Natural killer cell (primary cell): Measurements from ENCODE around the gene CDC34. TPM values are rescaled to one million over a fixed set of nuclear protein-coding genes. Genes with fewer than 3 reads are reported as not detected.

ENCODE experiments used
- ATAC-seq, 3 donors: fragments of 150-1000 bp in 2 of 3; fragments of 200-7000 bp in 1 of 3; cut with Tn5 transposase; 1 replicate in 1 of 3; 2 replicates in 2 of 3; pipeline ENCODE4 v1.10.0; 2021; ENCODE audit warnings: mild to moderate bottlenecking in 2 of 3, moderate library complexity in 2 of 3
- DNase-seq, 2 donors: peaks; one replicate each; pipeline versions ENCODE4 v3.0.0 to v3.0.0-alpha.2; 2013 to 2021; ENCODE audit warnings: mixed read lengths in 1 of 2
- H3K27ac ChIP-seq: one replicate; pipeline ENCODE4 v1.5.1; 2013; ENCODE audit warnings: mild to moderate bottlenecking, low read length
- H3K27me3 ChIP-seq: one replicate; pipeline ENCODE4 v1.6.1; 2013; ENCODE audit warnings: low read length; ENCODE audit not compliant: control insufficient read depth, insufficient read depth
- H3K36me3 ChIP-seq: one replicate; pipeline ENCODE4 v1.6.1; 2013; ENCODE audit warnings: low read length; ENCODE audit not compliant: control insufficient read depth, insufficient read depth
- H3K4me1 ChIP-seq: one replicate; pipeline ENCODE4 v1.6.1; 2013; ENCODE audit warnings: low read length; ENCODE audit not compliant: control insufficient read depth, insufficient read depth
- H3K4me3 ChIP-seq: one replicate; pipeline ENCODE4 v1.5.1; 2013; ENCODE audit warnings: low read length
- H3K9me3 ChIP-seq: one replicate; pipeline ENCODE4 v1.6.1; 2013; ENCODE audit warnings: low read length; ENCODE audit not compliant: control insufficient read depth, insufficient read depth
- H3K27ac Mint-ChIP-seq, 2 donors: one replicate each; pipeline ENCODE4 v1.8.0; 2022; ENCODE audit warnings: mild to moderate bottlenecking in 2 of 2, mixed read lengths in 2 of 2, moderate library complexity in 1 of 2
- H3K27me3 Mint-ChIP-seq, 2 donors: one replicate each; pipeline ENCODE4 v1.8.0; 2022; ENCODE audit warnings: low read depth in 2 of 2, mixed read lengths in 2 of 2
- H3K36me3 Mint-ChIP-seq: one replicate; pipeline ENCODE4 v1.8.0; 2022; ENCODE audit warnings: mixed read lengths
- H3K4me1 Mint-ChIP-seq, 2 donors: one replicate each; pipeline ENCODE4 v1.8.0; 2022; ENCODE audit warnings: mixed read lengths in 2 of 2
- H3K4me3 Mint-ChIP-seq: one replicate; pipeline ENCODE4 v1.8.0; 2022; ENCODE audit warnings: mild to moderate bottlenecking, moderate library complexity, mixed read lengths
- H3K9me3 Mint-ChIP-seq, 2 donors: one replicate each; pipeline ENCODE4 v1.8.0; 2022; ENCODE audit warnings: mixed read lengths in 2 of 2
- CTCF ChIP-seq: fragments of 200-600 bp; IDR thresholded peaks from one replicate; pipeline ENCODE4 v1.8.0; 2022; ENCODE audit warnings: antibody characterized with exemption
- WGBS: methylation state at CpG from one replicate; pipeline ENCODE4 v1.1.7; 2013; ENCODE audit warnings: missing lambda C conversion rate; ENCODE audit not compliant: insufficient coverage; 5-methylcytosine and 5-hydroxymethylcytosine counted together
- intact Hi-C: fragments of 100-400 bp; cut with micrococcal nuclease; formaldehyde crosslinking; loops from one replicate; pipeline ENCODE4 v1.14.2; 2022
- total RNA-seq, 4 donors: library from RNA; stranded (reverse); fragments of 120-200 nt in 1 of 4; gene quantifications; one replicate each; pipeline versions ENCODE4 v1.2.3 to v1.2.4, GENCODE V29; 2013 to 2022

CDC34 gene
- total RNA-seq, 3 donors from 2014 or later (not counting 1 experiment from before 2014, with no cell fraction given) = 68.5 to 114 (median 101) TPM

DNA sequence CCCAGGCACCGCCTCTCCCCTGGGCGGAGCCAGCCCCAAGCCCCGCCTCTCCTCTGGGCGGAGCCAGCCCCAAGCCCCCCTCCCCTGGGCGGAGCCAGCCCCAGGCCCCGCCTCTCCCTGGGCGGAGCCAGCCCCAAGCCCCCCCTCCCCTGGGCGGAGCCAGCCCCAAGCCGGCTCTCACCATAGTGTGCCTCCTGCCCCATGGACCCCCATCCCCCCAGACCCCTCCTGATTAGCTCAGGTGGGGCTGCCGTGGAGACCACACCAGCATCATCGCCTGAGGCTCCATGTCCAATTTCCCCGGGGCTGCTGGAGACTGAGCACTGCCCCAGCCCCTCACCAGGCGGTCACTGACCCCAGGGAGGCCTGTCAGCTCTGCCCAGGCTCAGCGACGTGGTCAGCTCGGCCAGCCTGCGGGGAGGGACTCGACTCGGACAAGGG, 39.4 kb upstream of the CDC34 start:
- peak in 2 of 3 donors; percentile 6 to 22 for ATAC-seq
- Mint-ChIP-seq H3K4me3 (no peak overlapping the region), H3K9me3 (no peaks in the 10 kb centered on the region), H3K36me3 (no peaks in the 10 kb centered on the region), H3K27ac (no peak overlapping the region), H3K27me3 (no peaks in the 10 kb centered on the region), H3K4me1 (peaks cover 0 to 10% of the 10 kb centered on the region in 2 donors)
- intact Hi-C loops = no loop called here
- H3K36me3 ChIP-seq = no peaks in the 10 kb centered on the region
- peak; percentile 55 to 67 for DNase-seq
- H3K9me3 ChIP-seq = no peaks in the 10 kb centered on the region
- WGBS = 75% methylated on average over 16 of the region's 19 CpGs
- H3K27ac ChIP-seq = no peak overlapping the region
- peaks cover 10% of the 10 kb centered on the region for H3K27me3 ChIP-seq
- no peak for TF ChIP-seq CTCF
- peaks cover 20% of the 10 kb centered on the region for H3K4me1 ChIP-seq
- H3K4me3 ChIP-seq = no peak overlapping the region

DNA sequence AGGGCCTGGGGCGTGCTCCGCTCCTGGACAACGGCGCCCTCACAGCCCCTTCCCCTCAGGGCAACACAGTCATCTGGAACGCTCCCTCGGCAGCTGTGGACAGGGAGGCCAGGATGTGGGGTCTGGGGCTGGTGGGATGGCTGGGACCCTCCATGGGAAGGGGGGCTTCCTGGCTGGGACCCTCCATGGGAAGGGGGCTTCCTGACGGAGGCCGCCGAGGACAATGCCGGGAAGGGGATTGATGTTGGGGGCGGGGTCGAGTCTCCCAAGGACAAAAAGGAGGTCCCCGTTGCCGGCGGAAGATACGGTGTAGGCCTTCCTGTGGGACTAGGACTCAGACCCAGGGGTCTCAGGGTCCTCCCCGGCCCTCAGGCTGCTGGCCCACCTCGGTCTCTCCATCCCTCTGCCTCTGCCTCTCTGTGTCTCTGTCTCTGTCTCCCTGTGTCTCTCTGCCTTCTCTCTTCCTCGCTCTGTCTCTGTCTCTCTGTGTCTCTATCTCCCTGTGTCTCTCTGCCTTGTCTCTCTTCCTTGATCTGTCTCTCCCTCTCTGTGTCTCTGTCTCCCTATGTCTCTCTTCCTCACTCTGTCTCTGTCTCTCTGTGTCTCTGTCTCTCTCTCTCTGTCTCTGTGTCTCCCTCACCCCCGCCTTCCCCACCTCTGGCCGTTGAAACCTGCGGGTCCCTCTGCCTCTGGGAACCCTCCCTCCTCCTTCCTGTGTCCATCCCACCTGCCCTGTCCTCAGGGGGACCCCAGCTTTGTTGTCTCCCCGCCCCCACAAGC, 38.0 kb upstream of the CDC34 start:
- Histone ChIP-seq H3K9me3 (no peaks in the 10 kb centered on the region), H3K27me3 (peaks cover 19% of the 10 kb centered on the region), H3K27ac (no peak overlapping the region), H3K36me3 (no peaks in the 10 kb centered on the region), H3K4me3 (no peak overlapping the region), H3K4me1 (peaks cover 17% of the 10 kb centered on the region)
- Mint-ChIP-seq H3K36me3 (no peaks in the 10 kb centered on the region), H3K27ac (peak overlapping the region; percentile 1), H3K4me1 (peaks cover 0 to 11% of the 10 kb centered on the region in 2 donors), H3K4me3 (no peak overlapping the region), H3K9me3 (no peaks in the 10 kb centered on the region), H3K27me3 (peaks cover 0 to 6% of the 10 kb centered on the region in 2 donors)
- DNase-seq (no peak), ATAC-seq (no peak)
- TF ChIP-seq CTCF = no peak
- intact Hi-C loops = no loop called here
- 69% methylated on average over 23 of the region's 23 CpGs for WGBS

- Mint-ChIP-seq H3K4me3 (no peak overlapping the region), H3K4me1 (peaks cover 0 to 14% of the 10 kb centered on the region in 2 donors), H3K36me3 (no peaks in the 10 kb centered on the region), H3K27me3 (peaks cover 6 to 11% of the 10 kb centered on the region in 2 donors), H3K9me3 (no peaks in the 10 kb centered on the region), H3K27ac (peak overlapping the region; percentile 1)
- Histone ChIP-seq H3K36me3 (no peaks in the 10 kb centered on the region), H3K27me3 (peaks cover 20% of the 10 kb centered on the region), H3K4me3 (no peak overlapping the region), H3K4me1 (peaks cover 15% of the 10 kb centered on the region), H3K9me3 (no peaks in the 10 kb centered on the region), H3K27ac (no peak overlapping the region)
- no peak for TF ChIP-seq CTCF
- ATAC-seq (no peak), DNase-seq (no peak)
- intact Hi-C loops = no loop called here
- WGBS = 40% methylated on average over 22 of the region's 22 CpGs
These were observed 37.1 kb upstream of the CDC34 start for GRCh38 chr19:494171-495080.
